ENCODE measurements around the gene ABTB2. TPM values are rescaled to one million over a fixed set of nuclear protein-coding genes. Genes with fewer than 3 reads are reported as not detected.

ABTB2 gene
- total and polyA plus RNA-seq, 7 donors = 1.3 to 12.9 (median 2.5) TPM

- Histone ChIP-seq H3K27me3 (no peaks in the 10 kb centered on the region), H3K9me3 (no peaks in the 10 kb centered on the region), H3K27ac (no peak overlapping the region), H3K4me1 (peaks cover 0 to 30% (median 19%) of the 10 kb centered on the region in 4 donors), H3K4me3 (no peak overlapping the region), H3K36me3 (no peaks in the 10 kb centered on the region)
- intact Hi-C loops (cut with DNase I) = no loop called here
- DNase-seq = no peak
- WGBS, 2 donors = 85 to 87% methylated on average over 9 of the region's 9 CpGs
- TF ChIP-seq POLR2A (IDR thresholded peaks at IDR 0.05) = no peak
- TF ChIP-seq POLR2AphosphoS5 (IDR thresholded peaks at IDR 0.05) = no peak
- no peak for TF ChIP-seq EP300 (IDR thresholded peaks at IDR 0.05)
- TF ChIP-seq CTCF (IDR thresholded peaks at IDR 0.05) = no peak
Observed at GRCh38 chr11:34189191-34189590, 168.6 kb downstream of the ABTB2 start.

DNA sequence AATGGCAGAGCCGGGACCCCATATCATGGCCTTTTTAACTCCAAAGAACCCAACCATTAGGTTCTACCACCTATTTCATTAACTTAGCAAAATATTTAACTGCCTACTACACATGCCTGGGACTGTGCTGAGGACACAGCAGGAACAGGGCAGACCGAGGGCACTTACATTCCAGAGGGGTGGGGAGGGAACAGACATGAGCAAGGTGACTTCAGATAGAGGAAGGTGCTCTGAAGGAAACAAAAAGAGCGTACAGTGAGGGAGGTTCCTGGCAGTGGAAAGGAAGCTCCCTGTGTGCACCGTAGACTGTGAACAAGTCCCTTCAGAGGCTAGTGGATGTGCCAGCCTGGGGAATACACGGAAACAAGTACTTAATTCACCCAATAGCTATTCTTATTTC, 169.6 kb downstream of the ABTB2 start:
- WGBS, 2 donors = 85 to 86% methylated on average over 5 of the region's 5 CpGs
- H3K4me3 ChIP-seq = no peak overlapping the region

DNA sequence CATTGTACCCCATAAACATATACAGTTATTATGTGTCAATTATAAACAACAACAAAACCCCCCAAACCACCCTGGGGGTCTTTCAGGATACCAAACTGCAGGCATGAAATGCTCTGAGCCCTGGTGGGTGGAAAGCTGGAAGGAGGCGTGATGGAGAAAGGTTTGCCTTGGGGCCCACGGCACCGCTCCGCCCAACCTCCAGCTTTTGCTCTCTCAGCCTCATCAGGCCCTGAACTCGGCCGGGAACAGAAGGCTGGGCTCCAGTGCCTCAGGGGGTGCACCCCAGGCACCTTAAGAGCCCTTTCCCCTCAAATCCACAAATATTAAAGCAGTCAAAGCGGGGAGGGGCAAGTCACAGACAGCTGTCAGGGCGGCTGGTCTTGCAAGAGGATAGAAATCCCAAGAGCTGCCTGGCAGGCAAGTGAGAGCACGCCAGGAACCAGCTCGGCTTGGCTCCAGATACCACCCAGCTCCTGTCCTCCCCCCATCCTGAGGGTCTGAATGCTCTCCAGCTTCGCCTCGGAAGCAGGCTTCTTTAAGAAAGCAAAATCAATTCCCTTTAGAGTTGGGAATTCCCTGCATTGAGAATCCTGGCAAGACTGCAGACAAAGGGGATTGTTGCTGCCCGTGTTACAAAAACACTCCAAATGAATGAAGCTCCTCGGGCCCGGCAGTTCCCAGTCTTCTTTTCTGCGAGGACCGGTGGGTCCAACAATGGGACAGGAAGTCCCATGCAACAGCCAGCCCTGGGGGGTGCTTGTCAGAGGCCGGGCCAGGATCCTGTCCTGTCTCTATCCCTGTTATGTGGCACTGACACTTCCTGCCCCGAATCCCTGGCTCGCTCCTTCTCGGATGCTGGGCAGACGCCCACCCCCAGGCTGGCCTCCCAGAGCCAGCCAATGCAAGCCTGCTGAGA, 171.6 kb downstream of the ABTB2 start:
- peaks cover 0 to 24% (median 8%) of the 10 kb centered on the region in 4 donors for H3K4me1 ChIP-seq
- 84 to 92% methylated on average over 22 of the region's 22 CpGs for WGBS, 2 donors
- intact Hi-C loops (cut with DNase I) = no loop called here
- no peak overlapping the region for H3K27ac ChIP-seq
- no peaks in the 10 kb centered on the region for H3K27me3 ChIP-seq
- no peaks in the 10 kb centered on the region for H3K9me3 ChIP-seq
- H3K4me3 ChIP-seq = no peak overlapping the region
- DNase-seq = no peak
- TF ChIP-seq POLR2AphosphoS5 (IDR thresholded peaks at IDR 0.05) (no peak), POLR2A (IDR thresholded peaks at IDR 0.05) (no peak), EP300 (IDR thresholded peaks at IDR 0.05) (no peak), CTCF (IDR thresholded peaks at IDR 0.05) (no peak)
- no peaks in the 10 kb centered on the region for H3K36me3 ChIP-seq

More for the DNA sequence above, 169.6 kb downstream of the ABTB2 start:
- Histone ChIP-seq H3K36me3 (no peaks in the 10 kb centered on the region), H3K4me1 (peaks cover 0 to 34% (median 20%) of the 10 kb centered on the region in 4 donors), H3K27me3 (no peaks in the 10 kb centered on the region), H3K9me3 (no peaks in the 10 kb centered on the region), H3K27ac (no peak overlapping the region)
- DNase-seq = no peak
- no peak for TF ChIP-seq EP300 (IDR thresholded peaks at IDR 0.05)
- TF ChIP-seq POLR2A (IDR thresholded peaks at IDR 0.05) = no peak
- no peak for TF ChIP-seq POLR2AphosphoS5 (IDR thresholded peaks at IDR 0.05)
- TF ChIP-seq CTCF (IDR thresholded peaks at IDR 0.05) = no peak
- intact Hi-C loops (cut with DNase I) = no loop called here

DNA sequence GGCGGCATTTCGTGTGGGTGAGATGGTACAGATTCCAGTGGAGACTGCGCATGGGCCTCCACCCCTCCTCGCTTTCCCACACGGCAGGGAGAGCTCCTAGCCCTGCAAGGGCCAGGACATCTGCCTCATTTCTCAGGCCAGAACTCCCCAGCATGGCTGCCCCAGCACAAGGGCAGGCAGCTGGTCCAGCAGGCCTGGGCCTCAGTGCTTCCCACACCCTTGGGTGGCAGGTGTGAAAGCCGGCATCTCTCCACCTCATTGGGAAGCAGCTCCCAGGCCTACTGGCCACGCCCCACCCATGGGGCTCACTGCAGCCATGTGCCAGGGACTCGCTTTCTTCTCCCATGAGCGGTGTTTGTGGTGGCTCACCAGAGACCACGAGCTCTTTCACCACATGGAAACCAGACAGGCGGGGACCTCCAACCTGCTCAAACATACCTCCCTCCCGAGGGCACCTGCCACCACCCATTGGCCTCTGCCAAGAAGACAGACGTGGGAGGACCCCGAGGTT, 173.2 kb downstream of the ABTB2 start:
- Histone ChIP-seq H3K4me1 (peaks cover 0 to 33% (median 12%) of the 10 kb centered on the region in 4 donors), H3K27ac (no peak overlapping the region), H3K36me3 (no peaks in the 10 kb centered on the region), H3K4me3 (no peak overlapping the region), H3K27me3 (no peaks in the 10 kb centered on the region), H3K9me3 (no peaks in the 10 kb centered on the region)
- no peak for TF ChIP-seq POLR2AphosphoS5 (IDR thresholded peaks at IDR 0.05)
- no peak for TF ChIP-seq CTCF (IDR thresholded peaks at IDR 0.05)
- TF ChIP-seq EP300 (IDR thresholded peaks at IDR 0.05) = no peak
- no peak for TF ChIP-seq POLR2A (IDR thresholded peaks at IDR 0.05)
- intact Hi-C loops (cut with DNase I) = no loop called here
- 89 to 90% methylated on average over 14 of the region's 14 CpGs for WGBS, 2 donors
- DNase-seq = no peak
